Esophagus squamous epithelium (tissue), 5 donors: Measurements from ENCODE around the gene NOTCH4. TPM values are rescaled to one million over a fixed set of nuclear protein-coding genes. Genes with fewer than 3 reads are reported as not detected.

Experiments used
- DNase-seq: peaks from one replicate; lab custom pipeline; 2025; lab: John Stamatoyannopoulos, UW
- H3K27ac ChIP-seq, 4 donors: fragments of 200-600 bp; sonication (generic); one replicate each; pipeline ENCODE4 v1.5.1; 2016 to 2019; ENCODE audit warnings: mild to moderate bottlenecking in 1 of 4
- H3K27me3 ChIP-seq, 4 donors: fragments of 200-600 bp; sonication (generic); 1 replicate in 3 of 4; 2 replicates in 1 of 4; pipeline versions ENCODE4 v1.5.1 to v1.6.0; 2017 to 2021; ENCODE audit warnings: antibody characterized with exemption in 1 of 4
- H3K36me3 ChIP-seq, 3 donors: fragments of 200-600 bp; sonication (generic); one replicate each; pipeline ENCODE4 v1.5.1; 2016 to 2019
- H3K4me1 ChIP-seq, 3 donors: fragments of 200-600 bp; sonication (generic); one replicate each; pipeline ENCODE4 v1.5.1; 2017 to 2019
- H3K4me3 ChIP-seq, 4 donors: fragments of 200-600 bp; sonication (generic); 1 replicate in 3 of 4; 2 replicates in 1 of 4; pipeline ENCODE4 v1.5.1; 2016 to 2019; ENCODE audit warnings: mild to moderate bottlenecking in 2 of 4, moderate library complexity in 1 of 4
- H3K9me3 ChIP-seq, 3 donors: fragments of 200-600 bp; sonication (generic); one replicate each; pipeline ENCODE4 v1.5.1; 2016 to 2019
- CTCF ChIP-seq, 6 experiments: fragments of 450-650 bp in 4 of 6; fragments of 200-600 bp in 2 of 6; sonication (generic) in 2 of 6; IDR thresholded peaks; one replicate each; pipeline ENCODE4 v1.5.1; 2016 to 2019; ENCODE audit warnings: antibody characterized with exemption in 6 of 6, mild to moderate bottlenecking in 4 of 6, moderate library complexity in 4 of 6
- POLR2A ChIP-seq, 4 donors: fragments of 450-650 bp; IDR thresholded peaks; one replicate each; pipeline ENCODE4 v1.6.1; 2017; ENCODE audit warnings: antibody characterized with exemption in 4 of 4, mild to moderate bottlenecking in 4 of 4, moderate library complexity in 3 of 4
- WGBS, 2 donors: methylation state at CpG; one replicate each; pipeline ENCODE4 v1.1.5; 2018; 5-methylcytosine and 5-hydroxymethylcytosine counted together
- intact Hi-C: fragments of 100-400 bp; cut with DNase I; formaldehyde crosslinking; loops from one replicate; pipeline ENCODE4 v1.15.0; 2022
- total RNA-seq, 4 donors: library from RNA; depleted of rRNA; stranded (reverse); fragments of >200 nt; gene quantifications; one replicate each; pipeline ENCODE4 v1.1.0, GENCODE V29; 2016
- donor health status: DM: yes; HTN: yes; CAD: no.

The NOTCH4 gene
- total RNA-seq, 4 donors from 2014 or later, result 4.7 to 13.2 (median 5.9) TPM

- Histone ChIP-seq H3K4me3 (peak overlapping the region in 2 of 4 donors; percentile 11 to 95), H3K9me3 (no peaks in the 10 kb centered on the region), H3K4me1 (peaks cover 16 to 65% (median 19%) of the 10 kb centered on the region in 3 donors), H3K27me3 (peaks cover 0 to 16% (median 0%) of the 10 kb centered on the region in 4 donors), H3K36me3 (peaks cover 0 to 11% (median 0%) of the 10 kb centered on the region in 3 donors), H3K27ac (peak overlapping the region in 3 of 4 donors; percentile 7 to 93 (median 9))
- intact Hi-C loops, result no loop called here
- WGBS, 2 donors, result 70 to 86% methylated on average over 14 to 17 of the region's 55 CpGs
- TF ChIP-seq POLR2A (IDR thresholded peaks at IDR 0.05) (no peak), CTCF (IDR thresholded peaks at IDR 0.05) (no peak)
- no peak for DNase-seq
These were observed 73.7 kb downstream of the NOTCH4 start for GRCh38 chr6:32149932-32150870.

GRCh38 chr6:32149092-32149755 lies 74.6 kb downstream of the NOTCH4 start:
- 44 to 61% methylated on average over 14 to 27 of the region's 47 CpGs for WGBS, 2 donors
- Histone ChIP-seq H3K36me3 (peaks cover 0 to 11% (median 0%) of the 10 kb centered on the region in 3 donors), H3K4me3 (peak overlapping the region; percentile 17 to 52 (median 48)), H3K27ac (peak overlapping the region in 1 of 4 donors; percentile 30), H3K4me1 (peaks cover 10 to 61% (median 13%) of the 10 kb centered on the region in 3 donors), H3K9me3 (no peaks in the 10 kb centered on the region), H3K27me3 (peaks cover 0 to 16% (median 0%) of the 10 kb centered on the region in 4 donors)
- intact Hi-C loops, result no loop called here
- TF ChIP-seq POLR2A (IDR thresholded peaks at IDR 0.05) (no peak), CTCF (IDR thresholded peaks at IDR 0.05) (no peak)
- DNase-seq, result no peak

- no peak for TF ChIP-seq POLR2A (IDR thresholded peaks at IDR 0.05)
- peak in 4 of 6 experiments; percentile 13 to 45 (median 22) for TF ChIP-seq CTCF (IDR thresholded peaks at IDR 0.05)
- Histone ChIP-seq H3K27me3 (peaks cover 0 to 16% (median 0%) of the 10 kb centered on the region in 4 donors), H3K9me3 (no peaks in the 10 kb centered on the region), H3K27ac (peak overlapping the region in 3 of 4 donors; percentile 10 to 69 (median 46)), H3K36me3 (peaks cover 0 to 11% (median 0%) of the 10 kb centered on the region in 3 donors), H3K4me3 (peak overlapping the region; percentile 17 to 52 (median 48)), H3K4me1 (peaks cover 10 to 65% (median 13%) of the 10 kb centered on the region in 3 donors)
- intact Hi-C loops, result no loop called here
- WGBS, 2 donors, result 20 to 31% methylated on average over 38 of the region's 39 CpGs
- no peak for DNase-seq
These were observed 75.4 kb downstream of the NOTCH4 start for GRCh38 chr6:32148289-32149091.

GRCh38 chr6:32147401-32148132 lies 76.3 kb downstream of the NOTCH4 start:
- intact Hi-C loops, result no loop called here
- no peak overlapping the region for H3K4me3 ChIP-seq
- 89 to 96% methylated on average over 4 of the region's 4 CpGs for WGBS, 2 donors

More at GRCh38 chr6:32147401-32148132, 76.3 kb downstream of the NOTCH4 start:
- H3K27ac ChIP-seq, result no peak overlapping the region
- TF ChIP-seq POLR2A (IDR thresholded peaks at IDR 0.05) (no peak), CTCF (IDR thresholded peaks at IDR 0.05) (no peak)
- DNase-seq, result no peak
- H3K36me3 ChIP-seq, result peaks cover 0 to 11% (median 0%) of the 10 kb centered on the region in 3 donors
- H3K4me1 ChIP-seq, result peaks cover 5 to 60% (median 6%) of the 10 kb centered on the region in 3 donors
- peaks cover 0 to 16% (median 0%) of the 10 kb centered on the region in 4 donors for H3K27me3 ChIP-seq
- H3K9me3 ChIP-seq, result no peaks in the 10 kb centered on the region
